Measurements from ENCODE around the gene RAD23A.

- TF ChIP-seq CTCF (IDR thresholded peaks at IDR 0.05) (no peak), POLR2A (IDR thresholded peaks at IDR 0.05; ENCODE audit: low read depth) (no peak), POLR2AphosphoS5 (IDR thresholded peaks at IDR 0.05) (no peak)
Measured at GRCh38 chr19:12913851-12914690, 31.6 kb upstream of the RAD23A start.

Data from esophagus muscularis mucosa (tissue), 3 donors.